Cardiac septum (tissue), 1 donor: ENCODE results near the gene ROBO2. TPM values are rescaled to one million over a fixed set of nuclear protein-coding genes. Genes with fewer than 3 reads are reported as not detected.

ENCODE experiments used
- DNase-seq: peaks from one replicate; pipeline ENCODE4 v3.0.0-alpha.2; 2020; ENCODE audit warnings: low spot score
- intact Hi-C: fragments of 100-400 bp; cut with DNase I; formaldehyde crosslinking; loops from one replicate; pipeline ENCODE4 v1.14.0; 2022
- total RNA-seq: library from RNA; stranded (reverse); fragmentation: NEBNext Ultra II Directional; extraction: Animal tissue kit (Norgen Biotek cat#: 25700); gene quantifications from one replicate; pipeline ENCODE4 v1.2.1, GENCODE V29; 2021
- donor health status: DM: no; HTN: no; CAD: no.

The ROBO2 gene
- total RNA-seq, 1 donor from 2014 or later: 0.11 TPM

DNA sequence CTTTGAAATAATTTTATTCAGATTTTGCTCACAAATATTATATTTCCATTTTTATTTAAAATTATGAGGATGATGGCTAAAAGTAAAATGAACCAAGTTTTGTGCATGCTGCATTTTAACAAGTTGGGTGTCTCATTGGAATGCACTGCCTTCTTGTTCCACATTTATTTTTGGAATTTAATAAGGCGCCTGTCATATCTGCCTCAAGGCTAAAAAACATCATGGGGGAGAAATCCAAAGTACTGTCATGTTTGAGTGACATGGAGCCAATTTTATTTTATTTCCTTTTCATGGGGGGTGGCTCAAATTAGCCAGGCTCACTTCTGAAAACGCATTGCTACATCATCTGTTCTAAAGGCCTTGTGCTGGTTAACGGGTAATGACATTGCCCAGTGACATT lies 205.1 kb downstream of the ROBO2 start:
- intact Hi-C loops: no loop called here
- DNase-seq: no peak

DNA sequence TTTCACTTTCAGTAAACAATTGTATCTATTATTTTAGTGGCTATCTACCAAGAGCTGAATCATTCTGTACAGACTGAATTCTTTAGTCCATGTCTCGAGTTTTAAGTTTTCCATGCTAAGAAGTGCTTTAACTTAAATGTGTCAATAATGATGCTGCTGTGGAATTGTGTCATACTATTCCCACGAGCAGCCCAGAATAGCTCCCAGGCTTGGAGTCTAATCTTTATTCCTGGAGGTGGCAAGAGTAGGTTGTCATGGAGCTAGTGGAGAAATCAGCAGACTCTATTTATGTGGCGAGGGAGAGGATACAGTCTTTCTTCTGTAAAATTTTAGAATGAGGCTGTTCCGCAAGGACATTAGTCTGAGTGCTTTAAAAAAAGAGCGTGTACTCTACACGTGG lies 207.2 kb downstream of the ROBO2 start:
- no peak for DNase-seq
- intact Hi-C loops: no loop called here

DNA sequence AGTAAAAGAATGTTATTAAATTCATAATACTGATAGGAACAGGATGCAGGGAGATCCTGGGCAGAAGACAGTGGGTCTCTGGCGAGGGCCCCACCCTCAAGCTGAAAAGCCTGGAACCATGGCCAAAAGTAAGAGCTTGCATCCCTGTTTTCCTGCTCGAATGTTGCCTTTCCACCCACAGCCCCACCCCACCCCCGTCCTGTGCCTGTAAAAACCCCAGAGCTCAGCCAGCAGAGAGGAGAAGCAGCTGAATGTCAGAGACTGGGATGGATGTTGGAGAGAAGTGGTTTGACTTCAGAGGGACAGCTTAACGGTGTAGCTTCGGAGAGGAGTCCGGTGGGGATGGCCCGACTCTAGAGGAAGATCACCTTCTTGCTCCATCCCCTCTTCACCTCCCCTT lies 207.9 kb downstream of the ROBO2 start:
- intact Hi-C loops: no loop called here
- no peak for DNase-seq

DNA sequence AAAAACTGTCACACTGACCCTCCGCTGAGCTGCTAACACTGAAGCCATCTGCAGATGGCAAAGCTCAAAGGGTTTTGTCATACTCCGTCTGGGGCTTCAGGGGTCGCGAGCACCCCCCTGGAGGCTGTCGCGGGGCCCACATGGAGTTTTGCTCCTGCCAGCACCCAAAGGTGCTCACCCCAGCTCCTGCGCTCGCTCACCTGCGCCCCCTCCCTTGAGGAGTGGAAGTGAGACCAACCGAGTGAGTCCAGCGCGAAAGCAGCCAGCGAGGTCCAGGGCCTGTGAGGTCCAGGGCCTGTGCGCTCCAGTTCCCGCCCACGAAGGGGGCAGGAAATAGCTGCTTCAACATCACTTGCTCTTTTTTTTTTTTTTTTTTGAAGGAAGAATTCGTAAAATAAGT lies 208.5 kb downstream of the ROBO2 start:
- no peak for DNase-seq
- intact Hi-C loops: no loop called here

DNA sequence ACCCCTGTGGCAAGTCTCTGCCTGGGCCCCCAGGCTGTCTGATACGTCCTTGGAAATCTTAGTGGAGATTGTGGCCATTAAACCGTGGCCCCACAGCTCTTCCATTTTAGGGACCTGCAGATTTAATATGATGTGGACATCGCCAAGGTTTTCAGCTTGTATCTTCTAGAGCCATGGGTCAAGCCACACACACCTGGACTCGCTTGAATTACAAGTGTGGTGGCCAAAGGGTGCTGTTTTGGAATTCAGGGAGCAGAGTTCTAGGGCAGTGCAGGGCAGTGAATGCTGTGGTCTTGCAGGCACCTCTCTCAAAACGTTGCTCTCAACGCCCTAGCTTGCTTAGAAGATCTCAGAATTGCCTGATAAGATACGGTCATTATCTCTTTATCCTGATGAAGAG lies 211.2 kb downstream of the ROBO2 start:
- DNase-seq: no peak
- intact Hi-C loops: no loop called here

DNA sequence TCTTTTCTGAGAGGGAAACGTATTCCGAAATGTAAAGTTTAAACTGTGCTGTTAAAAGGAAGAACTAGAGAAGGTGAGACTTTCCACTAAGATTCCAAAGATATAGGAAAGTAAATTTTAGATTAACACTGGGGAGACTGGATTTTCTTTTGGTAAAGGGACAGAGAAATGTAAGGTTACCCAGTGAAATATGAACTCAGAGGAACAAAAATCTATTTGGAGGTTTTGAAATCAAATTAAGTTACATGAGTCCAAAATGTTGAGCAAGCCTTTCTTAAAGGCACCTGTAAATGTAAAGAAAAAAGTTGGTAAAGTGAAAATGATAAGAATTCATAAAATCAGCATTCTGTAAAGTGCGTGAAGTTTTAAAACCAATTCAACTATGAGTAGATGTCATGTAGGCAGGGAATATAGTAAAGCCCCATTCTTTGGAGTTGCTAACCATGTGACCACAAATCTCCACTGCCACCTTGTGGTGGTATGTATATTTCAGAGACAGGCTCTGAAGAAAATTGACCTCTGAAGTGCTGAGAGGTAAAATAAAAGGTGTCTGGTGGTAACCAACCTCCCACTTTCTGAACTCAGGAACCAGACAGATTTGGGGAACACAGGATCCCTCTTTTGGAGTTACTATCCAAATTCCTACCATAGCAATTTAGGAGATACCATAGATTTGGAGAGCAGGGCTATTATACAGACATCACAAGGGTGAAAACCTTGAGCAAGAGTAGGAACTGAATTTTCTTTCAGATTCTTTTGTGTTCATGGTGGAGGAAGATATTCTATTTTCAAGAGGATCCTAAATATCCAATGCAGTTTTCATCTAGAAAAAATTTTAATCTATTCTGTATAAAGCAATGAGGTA lies 215.3 kb downstream of the ROBO2 start:
- no peak for DNase-seq
- intact Hi-C loops: loop anchor here (2.0 kb wide), 1 partner anchor 216 kb away; no protein-coding TSS in a partner anchor

DNA sequence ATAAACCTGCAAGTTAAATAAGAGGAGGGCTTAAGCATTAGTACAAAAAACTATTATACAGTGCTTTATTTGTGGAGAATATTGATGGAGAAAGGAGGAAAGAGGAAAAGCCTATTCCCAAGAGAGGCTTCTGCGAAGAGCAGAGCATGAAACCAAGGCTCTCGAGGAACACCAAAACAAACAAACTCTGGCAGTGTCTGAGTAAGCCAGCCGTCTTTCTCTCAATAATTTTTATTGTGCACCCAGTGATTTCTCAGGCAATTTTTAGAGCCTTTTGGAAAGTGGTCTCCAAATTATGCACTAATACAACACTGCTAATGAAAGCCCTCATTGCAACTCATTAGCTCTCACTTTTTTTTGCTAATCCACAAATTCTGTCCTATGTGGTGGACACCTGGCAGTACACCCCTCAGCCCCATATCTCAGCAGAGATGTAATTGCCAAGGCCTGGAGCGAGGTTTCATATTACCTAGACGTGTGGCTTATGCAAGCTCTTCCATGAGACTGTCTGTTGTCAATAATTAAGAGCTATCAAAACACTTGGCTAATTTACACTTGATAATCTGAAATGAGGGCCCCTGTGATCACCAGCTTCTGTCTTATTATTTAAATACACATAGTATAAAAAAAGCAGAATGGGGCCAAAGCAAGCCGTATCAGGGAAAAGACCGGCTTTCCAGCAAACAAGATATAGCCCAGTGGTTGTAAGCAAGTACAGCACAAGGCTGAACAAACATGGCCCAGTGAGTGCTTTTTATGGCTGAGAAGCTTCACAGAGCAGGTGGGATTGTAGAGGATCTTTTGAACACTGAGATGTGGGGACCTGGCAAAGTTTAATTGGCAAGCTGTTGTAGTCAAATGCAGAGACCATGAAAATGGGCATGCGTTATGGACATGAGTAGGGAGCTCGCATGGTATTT lies 216.9 kb downstream of the ROBO2 start:
- DNase-seq: no peak

DNA sequence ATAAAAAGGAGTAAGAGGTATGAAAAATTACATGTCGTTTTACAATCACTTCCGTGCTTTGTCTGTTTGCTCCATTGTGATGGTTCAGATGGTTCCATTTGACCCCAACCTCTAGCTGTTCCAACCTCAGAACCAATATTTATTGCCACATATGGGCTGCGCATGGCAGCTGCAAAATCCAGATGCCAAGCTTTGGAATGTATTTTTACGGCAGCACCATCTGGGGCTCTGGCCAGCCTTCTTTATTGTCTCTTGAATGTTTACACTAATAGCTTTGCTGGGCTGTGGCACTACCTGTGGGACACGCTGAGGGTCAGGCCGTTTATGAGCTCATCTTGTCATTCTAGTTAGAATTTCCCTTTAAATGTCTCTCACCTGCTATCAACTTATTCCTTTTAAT lies 219.8 kb downstream of the ROBO2 start:
- DNase-seq: no peak
- intact Hi-C loops: no loop called here

More for the DNA sequence above, 216.9 kb downstream of the ROBO2 start:
- intact Hi-C loops: no loop called here

DNA sequence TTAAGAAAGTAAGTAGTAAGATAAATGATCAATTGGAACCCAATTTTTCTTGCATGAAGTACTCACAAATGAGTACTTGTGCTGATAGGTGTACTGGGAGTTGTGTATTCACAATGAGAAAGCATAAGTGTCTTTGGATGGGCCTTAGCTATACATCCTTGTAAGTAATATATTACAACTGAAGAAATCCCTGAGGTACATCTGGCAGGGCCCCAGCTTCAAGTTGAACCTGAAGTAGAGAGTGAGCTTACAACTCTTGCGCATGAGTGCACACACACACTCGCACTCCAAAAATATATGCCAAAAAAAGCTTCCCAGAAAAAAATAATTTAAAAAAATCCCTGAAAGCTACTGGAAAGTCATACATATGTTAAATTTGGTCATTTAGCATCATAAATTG lies 222.5 kb downstream of the ROBO2 start:
- no peak for DNase-seq
- intact Hi-C loops: no loop called here

DNA sequence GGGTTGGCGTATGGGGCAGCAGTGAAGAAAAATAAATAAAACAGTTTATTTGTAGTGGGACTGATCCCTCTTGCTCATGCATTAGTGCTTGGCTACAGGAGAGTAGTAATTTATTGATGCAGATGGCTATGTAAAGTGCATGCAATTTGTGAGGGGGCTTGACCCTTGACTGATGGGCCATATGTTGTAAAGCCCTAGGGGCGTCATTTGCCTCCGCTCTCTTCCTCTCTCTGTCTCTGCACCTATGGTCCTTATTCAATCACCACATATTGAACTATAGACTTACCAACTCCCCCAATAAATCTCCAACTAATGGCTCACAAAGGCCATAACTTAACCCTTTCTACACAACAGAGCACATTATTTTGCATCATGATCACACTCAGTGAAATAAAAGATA lies 227.7 kb downstream of the ROBO2 start:
- intact Hi-C loops: no loop called here
- DNase-seq: no peak

DNA sequence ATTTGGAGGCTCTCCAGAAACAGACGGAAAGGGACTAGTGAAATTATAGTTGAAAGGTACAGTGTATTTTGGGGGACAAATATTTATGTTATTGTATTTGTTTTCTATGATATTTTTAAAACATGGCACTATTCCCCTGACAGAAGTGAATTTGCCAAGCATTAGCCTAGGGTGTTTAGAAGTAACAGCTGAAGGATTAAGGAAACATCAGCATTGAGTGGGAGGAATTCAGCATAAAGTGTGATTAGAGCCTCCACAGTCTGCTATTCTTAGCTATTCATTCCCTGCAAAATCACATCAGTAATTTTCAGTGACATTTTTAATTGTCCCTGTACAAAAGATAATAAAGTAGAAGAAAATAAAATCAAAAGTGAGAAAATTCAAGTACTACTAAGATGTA lies 231.4 kb downstream of the ROBO2 start:
- DNase-seq: no peak
- intact Hi-C loops: no loop called here

DNA sequence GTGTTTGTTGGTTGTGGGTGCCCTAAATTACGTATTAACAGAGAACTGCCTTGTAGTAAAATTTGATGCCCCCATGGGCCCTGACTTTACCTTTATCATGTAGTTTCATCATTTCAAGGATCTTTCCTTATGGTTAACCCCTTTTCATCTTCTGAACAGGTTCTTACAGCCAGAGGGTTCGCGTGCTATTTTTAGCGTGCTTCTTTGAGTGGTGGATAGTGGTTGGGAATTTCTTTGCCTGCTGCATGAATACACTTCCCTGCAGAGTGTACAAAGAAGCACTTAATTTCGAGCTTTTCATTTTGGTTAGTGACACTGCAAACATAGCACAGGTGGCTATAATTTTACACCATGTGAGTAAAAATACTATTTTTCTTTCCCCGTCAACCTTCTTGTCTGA lies 231.8 kb downstream of the ROBO2 start:
- no peak for DNase-seq
- intact Hi-C loops: no loop called here

DNA sequence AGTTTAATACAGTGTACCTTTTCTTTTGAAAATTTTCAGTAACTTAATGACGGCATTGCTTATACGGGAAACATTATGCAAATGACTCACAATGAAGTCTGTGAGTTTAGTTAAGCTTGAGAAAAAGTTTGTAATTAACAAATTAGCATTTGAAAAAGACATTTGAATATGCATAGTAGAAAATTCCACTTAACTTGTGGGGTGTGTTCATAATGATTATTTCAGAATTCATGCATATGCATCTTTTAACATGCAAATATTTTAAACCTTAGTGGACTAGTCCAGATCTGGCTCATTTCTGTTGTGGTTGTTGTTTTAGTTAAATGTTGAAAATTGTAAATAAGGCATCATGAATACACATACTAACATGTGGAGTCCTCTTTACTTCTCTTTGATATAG lies 239.4 kb downstream of the ROBO2 start:
- intact Hi-C loops: no loop called here

DNA sequence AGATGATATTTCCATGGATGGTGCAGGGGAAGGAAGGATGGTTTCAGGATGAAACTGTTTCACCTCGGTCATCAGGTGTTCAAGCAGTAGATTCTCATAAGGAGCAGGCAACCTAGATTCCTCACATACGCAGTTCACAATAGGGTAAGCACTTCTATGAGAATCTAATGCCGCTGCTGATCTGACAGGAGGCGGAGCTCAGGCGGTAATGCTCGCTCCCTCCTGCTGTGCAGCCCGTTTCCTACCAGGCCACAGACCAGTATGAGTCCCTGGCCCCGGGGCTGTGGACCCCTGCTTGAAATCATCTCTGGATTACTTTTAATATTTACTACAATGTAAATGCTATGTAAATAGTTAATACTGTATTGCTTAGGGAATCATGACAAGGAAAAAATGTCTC lies 241.8 kb downstream of the ROBO2 start:
- DNase-seq: no peak
- intact Hi-C loops: no loop called here

More for the DNA sequence above, 239.4 kb downstream of the ROBO2 start:
- DNase-seq: no peak

DNA sequence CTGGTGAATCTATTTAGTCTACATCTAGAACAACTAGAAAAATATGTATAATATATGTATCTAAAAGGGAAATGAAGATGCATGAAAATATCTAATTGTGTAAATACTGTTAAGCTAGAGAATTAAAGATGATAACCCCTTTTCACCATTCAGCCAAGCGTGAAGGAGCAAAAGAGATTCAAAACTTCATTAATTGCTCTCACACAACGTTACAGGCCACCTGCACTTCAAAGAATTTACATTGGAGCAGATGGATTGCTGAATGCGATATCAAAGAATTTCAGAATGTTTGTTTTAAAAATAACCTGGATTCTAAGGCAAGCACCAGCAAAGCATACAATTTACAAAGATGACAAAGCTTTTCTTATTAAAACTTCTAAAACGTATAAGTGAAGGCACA lies 243.2 kb downstream of the ROBO2 start:
- DNase-seq: no peak
- intact Hi-C loops: no loop called here

DNA sequence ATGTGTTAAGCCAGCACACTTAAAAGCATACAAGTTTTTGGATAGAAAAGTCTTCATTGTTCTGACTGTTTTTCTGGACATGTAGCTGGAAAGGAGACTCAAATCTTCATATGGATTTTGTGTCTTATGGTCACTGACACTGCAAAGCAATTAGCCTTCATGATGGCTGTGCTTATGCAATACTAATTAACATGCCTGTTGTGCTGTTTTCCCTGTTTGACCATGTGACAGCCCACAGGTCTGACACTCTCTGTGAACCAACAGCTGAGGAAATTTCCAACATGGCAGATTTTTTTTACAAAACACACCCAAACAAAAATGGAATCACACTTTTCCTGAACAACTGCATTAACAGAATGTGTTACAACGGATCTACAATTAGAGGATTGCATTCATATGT lies 248.4 kb downstream of the ROBO2 start:
- DNase-seq: no peak
- intact Hi-C loops: no loop called here

DNA sequence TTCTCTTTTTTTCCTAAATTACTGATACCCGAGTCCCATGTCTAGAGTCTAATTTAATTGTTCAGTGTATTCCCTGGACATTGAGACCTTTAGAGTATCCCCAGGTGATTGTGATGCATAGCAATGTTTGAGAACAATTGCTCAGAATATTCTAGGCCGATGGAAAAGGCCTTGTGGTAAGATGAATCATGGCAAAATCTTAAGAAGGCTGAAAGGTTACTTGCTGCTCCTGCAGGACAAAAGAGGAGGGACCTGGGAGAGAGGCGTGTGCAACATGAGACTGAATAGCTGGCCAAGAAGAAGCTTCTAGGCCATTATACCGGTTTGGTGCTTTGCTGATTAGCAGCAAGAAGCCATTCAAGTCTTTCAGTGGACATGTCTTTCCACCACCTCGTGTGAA lies 256.6 kb downstream of the ROBO2 start:
- intact Hi-C loops: no loop called here
- DNase-seq: no peak

DNA sequence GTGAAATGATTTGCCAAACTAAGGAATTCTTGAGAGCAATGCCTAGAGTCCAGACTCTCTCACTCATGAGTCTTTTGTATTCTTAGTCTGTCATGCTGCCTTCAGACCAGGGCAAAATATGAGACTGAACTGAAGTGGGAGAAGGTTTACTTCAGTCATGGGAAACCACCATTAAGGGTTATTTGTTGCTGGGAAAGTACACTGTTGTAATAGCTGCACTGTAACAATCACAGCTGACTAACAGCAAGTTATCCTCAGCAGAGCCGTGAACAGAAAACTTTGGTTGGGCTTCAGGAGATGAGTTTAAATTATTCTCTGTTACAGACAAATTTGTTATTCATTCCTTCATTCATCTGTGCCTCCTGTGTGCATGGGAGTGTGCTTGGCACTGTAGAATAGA lies 258.5 kb downstream of the ROBO2 start:
- DNase-seq: no peak
- intact Hi-C loops: no loop called here

DNA sequence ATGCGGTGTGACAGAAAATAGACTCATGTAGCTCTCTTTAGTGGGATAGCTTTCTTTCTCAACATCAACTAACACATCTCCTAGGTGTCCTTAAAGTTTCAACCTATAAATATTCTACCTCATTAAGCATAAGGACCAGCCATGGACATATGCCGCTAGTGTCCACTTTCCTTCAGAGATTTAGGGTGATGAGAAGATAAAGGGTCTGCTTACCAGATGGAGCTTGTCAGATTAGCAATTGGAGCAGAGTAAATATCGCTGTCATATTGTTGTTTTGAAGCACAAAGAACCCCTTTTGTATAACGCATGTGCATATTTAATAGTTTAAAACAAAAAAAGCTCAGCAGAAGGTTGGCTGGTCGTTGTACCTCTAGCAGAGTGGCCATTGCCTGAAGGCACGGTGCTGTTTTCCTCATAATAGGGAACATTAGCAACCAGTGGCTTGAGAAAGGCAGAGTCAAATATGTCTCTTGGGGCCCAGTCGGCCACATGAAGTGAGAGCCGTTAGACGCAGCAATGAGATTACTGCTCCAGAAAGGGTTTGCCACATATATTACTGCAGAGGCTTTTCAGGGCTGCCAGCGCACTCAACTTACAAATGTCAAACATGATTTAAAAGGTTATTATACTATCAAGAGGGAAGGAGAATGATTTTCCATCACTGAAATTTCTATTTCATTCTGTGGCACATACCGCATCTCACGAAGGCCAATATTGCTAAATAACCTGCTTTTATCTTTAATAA lies 264.2 kb downstream of the ROBO2 start:
- no peak for DNase-seq
- intact Hi-C loops: no loop called here

DNA sequence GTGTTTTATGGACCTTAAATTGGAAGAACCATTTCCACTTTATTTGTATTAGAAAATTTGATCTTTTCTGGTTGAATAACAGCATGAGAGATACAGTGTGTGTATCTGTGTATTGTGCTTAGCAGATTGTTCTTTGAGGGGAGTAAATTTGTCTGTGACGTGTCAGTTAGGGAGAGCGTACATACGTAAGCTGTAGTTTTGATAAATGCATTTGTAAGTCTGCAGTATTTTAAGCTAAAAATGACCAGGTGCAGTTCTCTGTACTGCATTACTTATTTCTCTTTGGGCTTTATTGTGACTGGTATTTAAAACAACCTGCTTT lies 264.8 kb downstream of the ROBO2 start:
- intact Hi-C loops: no loop called here
- DNase-seq: no peak
